ENCODE results near the gene CASZ1. TPM values are rescaled to one million over a fixed set of nuclear protein-coding genes. Genes with fewer than 3 reads are reported as not detected.

CASZ1 gene
- total RNA-seq, 4 donors from 2014 or later = 13.1 to 33.7 (median 20.9) TPM

DNA sequence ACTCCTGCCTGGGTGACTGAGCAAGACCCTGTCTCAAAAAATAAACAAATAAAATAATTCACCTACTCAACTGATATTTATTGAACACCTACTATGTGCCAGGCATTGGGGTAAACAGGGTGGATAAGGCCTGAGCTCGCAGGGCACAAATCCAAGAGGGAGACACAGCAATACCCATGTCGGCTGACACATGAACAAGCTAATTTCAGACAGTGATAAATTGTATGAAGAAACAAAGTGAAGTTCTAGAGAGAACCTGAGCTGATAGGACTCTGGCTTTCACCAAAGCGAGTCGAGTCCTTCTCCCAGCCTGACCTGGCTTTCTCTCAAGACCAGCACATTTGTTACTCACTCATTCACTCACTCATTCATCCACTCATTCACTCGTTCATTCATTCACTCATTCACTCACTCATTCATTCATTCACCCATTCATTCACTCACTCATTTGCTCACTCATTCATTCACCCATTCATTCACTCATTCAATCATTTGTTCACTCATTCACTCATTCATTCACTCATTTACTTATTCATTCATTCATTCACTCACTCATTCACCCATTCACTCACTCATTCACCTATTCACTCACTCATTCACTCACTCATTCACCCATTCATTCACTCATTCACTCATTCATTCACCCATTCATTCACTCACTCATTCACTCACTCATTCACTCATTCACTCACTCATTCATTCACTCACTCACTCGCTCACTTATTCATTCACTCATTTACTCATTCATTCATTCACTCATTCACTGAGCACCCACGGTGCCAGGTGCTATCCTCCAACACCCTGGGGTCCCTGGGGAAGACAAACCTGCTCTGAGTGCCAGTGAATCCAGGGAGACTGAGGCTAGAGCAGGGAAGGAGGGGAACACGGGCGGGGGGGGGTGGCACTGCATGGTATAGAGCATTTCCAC is 37.4 kb upstream of the CASZ1 start:
- Histone ChIP-seq H3K4me1 (peaks cover 0 to 45% (median 19%) of the 10 kb centered on the region in 3 donors), H3K4me3 (no peak overlapping the region), H3K9me3 (no peaks in the 10 kb centered on the region), H3K27me3 (peaks cover 0 to 47% (median 0%) of the 10 kb centered on the region in 4 donors), H3K36me3 (no peaks in the 10 kb centered on the region), H3K27ac (no peak overlapping the region)
- WGBS, 2 donors = 61 to 75% methylated on average over 9 of the region's 9 CpGs
- no peak for DNase-seq
- intact Hi-C loops (cut with DNase I) = no loop called here
- TF ChIP-seq, protein P1, sequence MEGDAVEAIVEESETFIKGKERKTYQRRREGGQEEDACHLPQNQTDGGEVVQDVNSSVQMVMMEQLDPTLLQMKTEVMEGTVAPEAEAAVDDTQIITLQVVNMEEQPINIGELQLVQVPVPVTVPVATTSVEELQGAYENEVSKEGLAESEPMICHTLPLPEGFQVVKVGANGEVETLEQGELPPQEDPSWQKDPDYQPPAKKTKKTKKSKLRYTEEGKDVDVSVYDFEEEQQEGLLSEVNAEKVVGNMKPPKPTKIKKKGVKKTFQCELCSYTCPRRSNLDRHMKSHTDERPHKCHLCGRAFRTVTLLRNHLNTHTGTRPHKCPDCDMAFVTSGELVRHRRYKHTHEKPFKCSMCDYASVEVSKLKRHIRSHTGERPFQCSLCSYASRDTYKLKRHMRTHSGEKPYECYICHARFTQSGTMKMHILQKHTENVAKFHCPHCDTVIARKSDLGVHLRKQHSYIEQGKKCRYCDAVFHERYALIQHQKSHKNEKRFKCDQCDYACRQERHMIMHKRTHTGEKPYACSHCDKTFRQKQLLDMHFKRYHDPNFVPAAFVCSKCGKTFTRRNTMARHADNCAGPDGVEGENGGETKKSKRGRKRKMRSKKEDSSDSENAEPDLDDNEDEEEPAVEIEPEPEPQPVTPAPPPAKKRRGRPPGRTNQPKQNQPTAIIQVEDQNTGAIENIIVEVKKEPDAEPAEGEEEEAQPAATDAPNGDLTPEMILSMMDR (IDR thresholded peaks at IDR 0.05) = no peak
- no peak for TF ChIP-seq POLR2A (IDR thresholded peaks at IDR 0.05)

DNA sequence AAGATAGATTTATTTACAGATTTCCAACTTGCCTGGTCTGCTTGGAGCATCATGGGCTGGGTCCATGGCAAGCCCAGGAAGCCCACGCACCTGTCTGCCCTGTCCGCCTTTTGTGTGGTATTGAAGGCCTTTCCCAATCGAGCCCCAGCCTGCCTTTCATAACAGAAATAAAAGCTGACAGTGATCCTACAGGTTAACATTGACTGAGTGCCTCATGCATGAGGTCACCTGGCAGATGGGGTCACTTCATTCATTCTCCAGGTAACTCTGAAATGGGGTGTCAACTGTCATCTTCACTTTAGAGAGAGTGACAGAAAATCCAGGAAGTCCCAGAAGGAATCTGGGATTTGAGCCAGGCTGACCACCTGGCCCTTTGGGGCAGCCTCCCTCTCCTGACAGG is 36.3 kb upstream of the CASZ1 start:
- 37 to 44% methylated on average over 2 to 3 of the region's 3 CpGs for WGBS, 2 donors
- intact Hi-C loops (cut with DNase I) = no loop called here
- Histone ChIP-seq H3K4me3 (no peak overlapping the region), H3K4me1 (peaks cover 0 to 45% (median 19%) of the 10 kb centered on the region in 3 donors), H3K27me3 (peaks cover 0 to 38% (median 0%) of the 10 kb centered on the region in 4 donors), H3K36me3 (no peaks in the 10 kb centered on the region), H3K27ac (peak overlapping the region in 3 of 4 donors; percentile 12 to 55 (median 16)), H3K9me3 (no peaks in the 10 kb centered on the region)
- TF ChIP-seq POLR2A (IDR thresholded peaks at IDR 0.05) = no peak
- TF ChIP-seq, protein P1 (IDR thresholded peaks at IDR 0.05) = no peak
- no peak for DNase-seq

DNA sequence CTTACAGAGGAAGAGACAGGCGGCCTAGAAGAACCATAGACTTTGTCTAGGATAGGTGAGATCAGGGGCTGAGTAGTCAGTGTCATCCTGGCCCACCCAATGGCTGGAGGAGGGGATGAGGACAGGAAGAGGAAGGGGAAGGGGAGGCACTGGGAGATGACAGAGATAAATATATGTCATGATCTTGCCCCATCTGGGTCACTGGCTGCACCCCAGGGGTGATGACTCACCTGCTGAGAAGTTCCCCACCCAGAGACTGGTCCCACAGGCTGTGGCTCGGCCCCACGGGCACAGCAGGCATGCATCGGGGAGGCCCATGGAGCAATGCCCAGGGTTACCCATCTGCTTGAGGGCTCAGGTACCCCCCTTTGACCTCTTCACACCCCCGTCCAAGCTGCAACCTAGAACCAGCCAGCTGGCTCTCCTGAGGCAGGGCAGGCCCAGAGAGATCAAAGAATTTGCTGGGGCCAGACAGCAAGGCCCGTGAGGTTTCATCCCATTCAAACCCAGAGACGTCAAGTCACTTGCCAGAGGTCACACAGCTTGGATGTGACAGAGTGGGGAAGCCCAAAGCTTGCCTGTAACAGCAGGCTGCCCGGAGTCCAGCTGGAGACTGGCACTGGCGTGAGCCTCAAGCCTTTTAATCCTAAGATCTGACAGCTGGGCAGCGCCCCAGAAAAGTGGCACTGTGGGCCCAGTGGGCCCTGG is 34.7 kb upstream of the CASZ1 start:
- TF ChIP-seq, protein P1 (IDR thresholded peaks at IDR 0.05) = no peak
- no peak for TF ChIP-seq POLR2A (IDR thresholded peaks at IDR 0.05)

DNA sequence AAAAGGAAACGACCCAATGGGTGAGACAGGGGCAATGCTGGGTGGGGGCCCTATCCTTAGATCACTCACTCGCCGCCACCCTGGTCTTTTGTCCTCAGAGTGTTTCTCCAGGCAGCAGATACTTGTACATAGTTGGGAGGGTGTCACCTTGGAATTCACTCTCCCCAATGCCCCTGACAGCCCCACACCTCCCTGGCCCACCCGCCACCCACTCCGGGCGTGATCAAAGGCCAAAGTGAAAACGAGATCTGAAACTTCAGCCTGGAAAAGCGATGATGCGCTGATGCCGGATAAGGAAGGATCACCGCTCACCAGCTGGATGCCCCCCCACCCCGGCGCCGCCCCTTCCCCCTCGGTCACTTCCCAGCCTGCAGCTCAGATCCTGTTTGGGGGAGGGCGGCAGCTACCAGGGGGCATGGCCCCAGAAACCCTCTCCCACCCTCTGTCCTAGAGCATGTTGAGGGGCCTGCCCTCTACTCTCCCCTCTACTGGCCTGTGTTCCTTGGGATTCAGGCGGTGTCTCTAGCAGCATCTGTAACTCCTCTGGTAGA is 33.6 kb upstream of the CASZ1 start:
- intact Hi-C loops (cut with DNase I) = no loop called here
- TF ChIP-seq POLR2A (IDR thresholded peaks at IDR 0.05) = no peak
- TF ChIP-seq, protein P1 (IDR thresholded peaks at IDR 0.05) = no peak
- H3K4me3 ChIP-seq = no peak overlapping the region
- peaks cover 0 to 12% (median 0%) of the 10 kb centered on the region in 4 donors for H3K27me3 ChIP-seq
- H3K9me3 ChIP-seq = no peaks in the 10 kb centered on the region
- H3K27ac ChIP-seq = peak overlapping the region in 3 of 4 donors; percentile 44 to 68 (median 66)
- DNase-seq = no peak
- 67 to 85% methylated on average over 7 to 11 of the region's 17 CpGs for WGBS, 2 donors
- H3K4me1 ChIP-seq = peaks cover 10 to 46% (median 22%) of the 10 kb centered on the region in 3 donors
- H3K36me3 ChIP-seq = no peaks in the 10 kb centered on the region

More for the DNA sequence above, 34.7 kb upstream of the CASZ1 start:
- intact Hi-C loops (cut with DNase I) = no loop called here
- 39 to 42% methylated on average over 2 to 6 of the region's 10 CpGs for WGBS, 2 donors
- H3K27ac ChIP-seq = peak overlapping the region; percentile 5 to 68 (median 55)
- H3K36me3 ChIP-seq = no peaks in the 10 kb centered on the region
- DNase-seq = no peak
- H3K4me1 ChIP-seq = peaks cover 0 to 43% (median 19%) of the 10 kb centered on the region in 3 donors
- H3K9me3 ChIP-seq = no peaks in the 10 kb centered on the region
- H3K27me3 ChIP-seq = peaks cover 0 to 23% (median 0%) of the 10 kb centered on the region in 4 donors
- no peak overlapping the region for H3K4me3 ChIP-seq

Data from esophagus squamous epithelium (tissue), 5 donors.